Stomach (tissue), 9 donors: ENCODE measurements around the gene RASGRP4. TPM values are rescaled to one million over a fixed set of nuclear protein-coding genes. Genes with fewer than 3 reads are reported as not detected.

ENCODE experiments used
- DNase-seq, 2 donors: peaks; one replicate each; pipeline versions ENCODE4 v3.0.0 to v3.0.0-alpha.2; 2013 to 2019
- H3K27ac ChIP-seq, 5 donors: fragments of 200-600 bp in 4 of 5; sonication (generic) in 4 of 5; one replicate each; pipeline ENCODE4 v1.5.1; 2013 to 2019; ENCODE audit warnings: mild to moderate bottlenecking in 1 of 5, moderate library complexity in 1 of 5
- H3K27me3 ChIP-seq, 3 donors: fragments of 200-600 bp; sonication (generic); one replicate each; pipeline ENCODE4 v1.5.1; 2017 to 2019; ENCODE audit warnings: mixed run types in 1 of 3
- H3K36me3 ChIP-seq, 4 donors: fragments of 200-600 bp; sonication (generic); 1 replicate in 3 of 4; 2 replicates in 1 of 4; pipeline ENCODE4 v1.5.1; 2016 to 2019
- H3K4me1 ChIP-seq, 4 donors: fragments of 200-600 bp; sonication (generic); one replicate each; pipeline ENCODE4 v1.5.1; 2016 to 2019
- H3K4me3 ChIP-seq, 4 donors: fragments of 200-600 bp; sonication (generic) in 3 of 4; one replicate each; pipeline ENCODE4 v1.5.1; 2016 to 2019; ENCODE audit warnings: mild to moderate bottlenecking in 1 of 4
- H3K9me3 ChIP-seq, 4 donors: fragments of 200-600 bp; sonication (generic); one replicate each; pipeline ENCODE4 v1.5.1; 2016 to 2019
- CTCF ChIP-seq, 7 experiments: fragments of 450-650 bp in 4 of 7; fragments of 200-600 bp in 3 of 7; sonication (generic) in 3 of 7; IDR thresholded peaks; one replicate each; pipeline ENCODE4 v1.5.1; 2016 to 2019; ENCODE audit warnings: antibody characterized with exemption in 7 of 7, control low read depth in 2 of 7, mild to moderate bottlenecking in 1 of 7
- EP300 ChIP-seq: sonication (generic); formaldehyde crosslinking; IDR thresholded peaks from one replicate; pipeline ENCODE4 v1.6.1; 2017; ENCODE audit warnings: antibody characterized with exemption
- POLR2A ChIP-seq, 4 donors: fragments of 450-650 bp; IDR thresholded peaks; one replicate each; pipeline ENCODE4 v1.6.1; 2016; ENCODE audit warnings: antibody characterized with exemption in 4 of 4, control low read depth in 2 of 4, mild to moderate bottlenecking in 1 of 4, moderate library complexity in 1 of 4
- POLR2AphosphoS5 ChIP-seq, 3 donors: sonication (generic); formaldehyde crosslinking; IDR thresholded peaks; one replicate each; pipeline ENCODE4 v1.6.1; 2016; ENCODE audit warnings: antibody characterized with exemption in 3 of 3
- WGBS, 5 donors: extraction: QIAGEN DNeasy Blood & Tissue Kit in 3 of 5; methylation state at CpG; one replicate each; pipeline versions ENCODE4 v1.1.5 to v1.1.7; 2013 to 2018; 5-methylcytosine and 5-hydroxymethylcytosine counted together
- intact Hi-C: fragments of 100-400 bp; cut with DNase I; formaldehyde crosslinking; loops from one replicate; pipeline ENCODE4 v1.15.1; 2023; ENCODE audit warnings: low total_unique reads
- polyA plus RNA-seq, 3 donors: library from polyadenylated mRNA; stranded (reverse); fragments of 200-250 nt; gene quantifications; one replicate each; pipeline ENCODE4 v1.2.3, GENCODE V29; 2013
- total RNA-seq, 5 donors: library from RNA; depleted of rRNA; stranded (reverse); fragments of >200 nt; gene quantifications; one replicate each; pipeline versions ENCODE4 v1.1.0 to v1.2.3, GENCODE V29; 2014 to 2016
- donor health status: healthy with polysubstance abuse.
- donor health status: Bipolar disorder and iron deficiency.
- donor health status: healthy.

The RASGRP4 gene
- total and polyA plus RNA-seq, 8 donors, result 0.40 to 8.4 (median 1.7) TPM; not detected in 2

GRCh38 chr19:38457202-38457601, 31.2 kb upstream of the RASGRP4 start:
- intact Hi-C loops, result no loop called here
- H3K27ac ChIP-seq, result no peak overlapping the region
- no peaks in the 10 kb centered on the region for H3K36me3 ChIP-seq
- H3K4me1 ChIP-seq, result no peaks in the 10 kb centered on the region
- WGBS, 5 donors, result 62 to 72% (median 67%) methylated on average over 5 of the region's 5 CpGs
- H3K4me3 ChIP-seq, result no peak overlapping the region
- no peak for DNase-seq
- no peaks in the 10 kb centered on the region for H3K27me3 ChIP-seq
- no peaks in the 10 kb centered on the region for H3K9me3 ChIP-seq
- TF ChIP-seq POLR2AphosphoS5 (IDR thresholded peaks at IDR 0.05), result no peak

- Histone ChIP-seq H3K36me3 (no peaks in the 10 kb centered on the region), H3K4me1 (no peaks in the 10 kb centered on the region), H3K27ac (no peak overlapping the region), H3K27me3 (no peaks in the 10 kb centered on the region), H3K9me3 (no peaks in the 10 kb centered on the region), H3K4me3 (no peak overlapping the region)
- intact Hi-C loops, result no loop called here
- 39 to 52% (median 47%) methylated on average over 4 of the region's 4 CpGs for WGBS, 5 donors
- TF ChIP-seq CTCF (IDR thresholded peaks at IDR 0.05) (no peak), POLR2A (IDR thresholded peaks at IDR 0.05) (no peak)
- DNase-seq, result peak in 1 of 2 donors; percentile 57
Measured at GRCh38 chr19:38455031-38455430, 29.0 kb upstream of the RASGRP4 start.

- no peak for DNase-seq
- TF ChIP-seq CTCF (IDR thresholded peaks at IDR 0.05) (no peak), POLR2AphosphoS5 (IDR thresholded peaks at IDR 0.05) (no peak), EP300 (no peak), POLR2A (IDR thresholded peaks at IDR 0.05) (no peak)
- Histone ChIP-seq H3K4me3 (no peak overlapping the region), H3K27ac (no peak overlapping the region), H3K4me1 (no peaks in the 10 kb centered on the region), H3K36me3 (no peaks in the 10 kb centered on the region), H3K9me3 (no peaks in the 10 kb centered on the region), H3K27me3 (no peaks in the 10 kb centered on the region)
- intact Hi-C loops, result no loop called here
- 69 to 82% (median 74%) methylated on average over 3 of the region's 3 CpGs for WGBS, 5 donors
Measured at GRCh38 chr19:38453596-38453995, 27.6 kb upstream of the RASGRP4 start.

GRCh38 chr19:38452430-38453366, 26.7 kb upstream of the RASGRP4 start:
- Histone ChIP-seq H3K36me3 (no peaks in the 10 kb centered on the region), H3K4me1 (no peaks in the 10 kb centered on the region), H3K4me3 (no peak overlapping the region), H3K27me3 (no peaks in the 10 kb centered on the region), H3K9me3 (no peaks in the 10 kb centered on the region), H3K27ac (no peak overlapping the region)
- intact Hi-C loops, result no loop called here
- no peak for TF ChIP-seq CTCF (IDR thresholded peaks at IDR 0.05)
- TF ChIP-seq POLR2AphosphoS5 (IDR thresholded peaks at IDR 0.05), result no peak
- no peak for TF ChIP-seq POLR2A (IDR thresholded peaks at IDR 0.05)
- no peak for TF ChIP-seq EP300
- peak in 1 of 2 donors; percentile 12 for DNase-seq
- WGBS, 5 donors, result 59 to 76% (median 71%) methylated on average over 37 to 45 of the region's 45 CpGs

- WGBS, 5 donors, result 74 to 90% (median 89%) methylated on average over 5 to 9 of the region's 9 CpGs
- intact Hi-C loops, result no loop called here
- no peak for DNase-seq
Measured at GRCh38 chr19:38451629-38452028, 25.6 kb upstream of the RASGRP4 start.

More at GRCh38 chr19:38451629-38452028, 25.6 kb upstream of the RASGRP4 start:
- Histone ChIP-seq H3K27ac (no peak overlapping the region), H3K4me3 (no peak overlapping the region), H3K27me3 (no peaks in the 10 kb centered on the region), H3K36me3 (no peaks in the 10 kb centered on the region), H3K4me1 (no peaks in the 10 kb centered on the region), H3K9me3 (no peaks in the 10 kb centered on the region)
- TF ChIP-seq EP300 (no peak), CTCF (IDR thresholded peaks at IDR 0.05) (no peak), POLR2A (IDR thresholded peaks at IDR 0.05) (no peak), POLR2AphosphoS5 (IDR thresholded peaks at IDR 0.05) (no peak)
